Measurements from ENCODE around the gene SETD3.
"Not testable (repeated sequence)": the region's sequence is repeated elsewhere in the genome, so short reads cannot be mapped to it uniquely, and the experiment has no call there.

SETD3 gene

GRCh38 chr14:99354166-99354875, 126.3 kb downstream of the SETD3 start:
- no peak for FAIRE-seq

- FAIRE-seq = no peak
Observed at GRCh38 chr14:99352688-99353280, 127.9 kb downstream of the SETD3 start.

- no peak for FAIRE-seq
Observed at GRCh38 chr14:99351166-99352007, 129.3 kb downstream of the SETD3 start.

GRCh38 chr14:99350751-99351150, 129.9 kb downstream of the SETD3 start:
- FAIRE-seq = no peak

- FAIRE-seq = no peak
Observed at GRCh38 chr14:99349721-99350495, 130.8 kb downstream of the SETD3 start.

- FAIRE-seq = no peak
Observed at GRCh38 chr14:99348816-99349614, 131.6 kb downstream of the SETD3 start.

GRCh38 chr14:99348231-99348630, 132.4 kb downstream of the SETD3 start:
- not testable (repeated sequence) for FAIRE-seq

Data from A204.1 (cell line).